Endothelial cell of umbilical vein (primary cell): ENCODE results near the gene CCDC177.

Source experiments
- FOS ChIP-seq: IDR thresholded peaks from 2 replicates; pipeline ENCODE4 v1.6.1; 2011; ENCODE audit warnings: mild to moderate bottlenecking, low read length, moderate library complexity, borderline replicate concordance; ENCODE audit not compliant: insufficient read depth
- MYC ChIP-seq: IDR thresholded peaks from one replicate; pipeline ENCODE4 v1.6.1; 2011; ENCODE audit warnings: mild to moderate bottlenecking, low read depth, low read length
- POLR2A ChIP-seq: IDR thresholded peaks from 2 replicates; pipeline ENCODE4 v1.6.1; 2012; ENCODE audit warnings: low read depth, mild to moderate bottlenecking, control low read depth, low read length
- TF ChIP-seq, protein P1 (sequence below), 2 donors: IDR thresholded peaks; 1 replicate in 1 of 2; 2 replicates in 1 of 2; pipeline ENCODE4 v1.5.1; 2011; ENCODE audit warnings: low read length in 2 of 2, mild to moderate bottlenecking in 2 of 2, moderate library complexity in 2 of 2, control low read depth in 1 of 2, inconsistent platforms in 1 of 2, low read depth in 1 of 2; ENCODE audit not compliant: insufficient read depth in 1 of 2; ENCODE audit errors: extremely low read depth in 1 of 2

- TF ChIP-seq, protein P1, sequence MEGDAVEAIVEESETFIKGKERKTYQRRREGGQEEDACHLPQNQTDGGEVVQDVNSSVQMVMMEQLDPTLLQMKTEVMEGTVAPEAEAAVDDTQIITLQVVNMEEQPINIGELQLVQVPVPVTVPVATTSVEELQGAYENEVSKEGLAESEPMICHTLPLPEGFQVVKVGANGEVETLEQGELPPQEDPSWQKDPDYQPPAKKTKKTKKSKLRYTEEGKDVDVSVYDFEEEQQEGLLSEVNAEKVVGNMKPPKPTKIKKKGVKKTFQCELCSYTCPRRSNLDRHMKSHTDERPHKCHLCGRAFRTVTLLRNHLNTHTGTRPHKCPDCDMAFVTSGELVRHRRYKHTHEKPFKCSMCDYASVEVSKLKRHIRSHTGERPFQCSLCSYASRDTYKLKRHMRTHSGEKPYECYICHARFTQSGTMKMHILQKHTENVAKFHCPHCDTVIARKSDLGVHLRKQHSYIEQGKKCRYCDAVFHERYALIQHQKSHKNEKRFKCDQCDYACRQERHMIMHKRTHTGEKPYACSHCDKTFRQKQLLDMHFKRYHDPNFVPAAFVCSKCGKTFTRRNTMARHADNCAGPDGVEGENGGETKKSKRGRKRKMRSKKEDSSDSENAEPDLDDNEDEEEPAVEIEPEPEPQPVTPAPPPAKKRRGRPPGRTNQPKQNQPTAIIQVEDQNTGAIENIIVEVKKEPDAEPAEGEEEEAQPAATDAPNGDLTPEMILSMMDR (IDR thresholded peaks at IDR 0.05; ENCODE audit: extremely low read depth in 1 of 2, insufficient read depth in 1 of 2, low read depth in 1 of 2, low read length in 2 of 2) = no peak
- TF ChIP-seq POLR2A = no peak
- no peak for TF ChIP-seq FOS
- TF ChIP-seq MYC = no peak
Observed at GRCh38 chr14:69594846-69595245, 20.2 kb upstream of the CCDC177 start.
